HG03280 (cell line): ENCODE data around the gene NFYC.
"Not testable (repeated sequence)": the region's sequence is repeated elsewhere in the genome, so short reads cannot be mapped to it uniquely, and the experiment has no call there.

Experiments used
- ATAC-seq: cut with Tn5 transposase; IDR thresholded peaks from one replicate; pipeline ENCODE4 v1.9.1; 2021; ENCODE audit warnings: mild to moderate bottlenecking, moderate library complexity; ENCODE audit not compliant: unreplicated experiment

The NFYC gene

GRCh38 chr1:40664791-40665190, 26.7 kb upstream of the NFYC start:
- no peak for ATAC-seq

GRCh38 chr1:40665335-40666171, 26.0 kb upstream of the NFYC start, which contains the start of gene RIMS3:
Gene RIMS3 (minus strand): TSS chr1:40665682. CDS start chr1:40641925, 23,757 bp downstream.
- peak; percentile 73 for ATAC-seq

- peak; percentile 64 for ATAC-seq
Observed at GRCh38 chr1:40668769-40669525, 22.6 kb upstream of the NFYC start.

- no peak for ATAC-seq
Observed at GRCh38 chr1:40673452-40673851, 18.1 kb upstream of the NFYC start.

GRCh38 chr1:40676501-40676900, 15.0 kb upstream of the NFYC start:
- no peak for ATAC-seq

GRCh38 chr1:40679165-40679953, 12.1 kb upstream of the NFYC start:
- ATAC-seq: no peak

- no peak for ATAC-seq
Observed at GRCh38 chr1:40684669-40685068, 6.8 kb upstream of the NFYC start.

- ATAC-seq: no peak
Observed at GRCh38 chr1:40687059-40687458, 4.4 kb upstream of the NFYC start.

GRCh38 chr1:40687661-40688060, 3.8 kb upstream of the NFYC start:
- ATAC-seq: no peak

GRCh38 chr1:40689737-40690136, 1.8 kb upstream of the NFYC start:
- ATAC-seq: no peak

GRCh38 chr1:40690771-40691537, 550 bp upstream of the NFYC start:
- ATAC-seq: no peak

- ATAC-seq: no peak
Observed at GRCh38 chr1:40692429-40692895, 958 bp downstream of the NFYC start.

GRCh38 chr1:40693425-40693824, 1.9 kb downstream of the NFYC start:
- no peak for ATAC-seq

GRCh38 chr1:40694353-40694874, 2.9 kb downstream of the NFYC start:
- ATAC-seq: no peak

GRCh38 chr1:40696294-40696693, 4.8 kb downstream of the NFYC start:
- no peak for ATAC-seq

- no peak for ATAC-seq
Observed at GRCh38 chr1:40697436-40697835, 5.9 kb downstream of the NFYC start.

GRCh38 chr1:40699787-40700186, 8.3 kb downstream of the NFYC start:
- ATAC-seq: peak; percentile 74

- no peak for ATAC-seq
Observed at GRCh38 chr1:40701684-40702083, 10.2 kb downstream of the NFYC start.

- ATAC-seq: not testable (repeated sequence)
Observed at GRCh38 chr1:40702810-40703209, 11.3 kb downstream of the NFYC start.

- no peak for ATAC-seq
Observed at GRCh38 chr1:40703316-40703715, 11.8 kb downstream of the NFYC start.
